Gastrocnemius medialis (tissue), 4 donors: ENCODE data around the gene BTG1.

Experiments used
- CTCF ChIP-seq, 5 experiments: fragments of 450-650 bp in 3 of 5; fragments of 200-600 bp in 2 of 5; sonication (generic) in 2 of 5; IDR thresholded peaks in 4 of 5; conservative IDR thresholded peaks in 1 of 5; 1 replicate in 4 of 5; 2 replicates in 1 of 5; pipeline ENCODE4 v1.5.1; 2016 to 2019; ENCODE audit warnings: antibody characterized with exemption in 5 of 5, mild to moderate bottlenecking in 3 of 5, moderate library complexity in 3 of 5
- POLR2A ChIP-seq, 2 donors: fragments of 450-650 bp; IDR thresholded peaks; one replicate each; pipeline ENCODE4 v1.6.1; 2017; ENCODE audit warnings: antibody characterized with exemption in 2 of 2, mild to moderate bottlenecking in 2 of 2, moderate library complexity in 2 of 2

- TF ChIP-seq CTCF (IDR thresholded peaks at IDR 0.05 in 4 of 5, conservative IDR thresholded peaks at IDR 0.05 in 1 of 5) (no peak), POLR2A (IDR thresholded peaks at IDR 0.05) (no peak)
Observed at GRCh38 chr12:92134638-92135274, 10.9 kb downstream of the BTG1 start.
